GM12891 (cell line): ENCODE measurements around the gene CORT.

Source experiments
- DNase-seq: peaks from one replicate; pipeline ENCODE4 v3.0.0; 2011; ENCODE audit warnings: low spot score; ENCODE audit not compliant: insufficient read length
- FAIRE-seq: peaks from 2 replicates; lab custom pipeline; 2011; peaks lifted over from hg19 to GRCh38; lab: Jason Lieb, UNC
- PAX5 ChIP-seq: IDR thresholded peaks from 2 replicates; pipeline ENCODE4 v1.6.1; 2011; ENCODE audit warnings: low read length, moderate library complexity, mild to moderate bottlenecking; ENCODE audit not compliant: insufficient read depth, severe bottlenecking
- POLR2A ChIP-seq: IDR thresholded peaks from 2 replicates; pipeline ENCODE4 v1.6.1; 2011; ENCODE audit warnings: low read depth, low read length, control low read depth
- POLR2AphosphoS5 ChIP-seq: IDR thresholded peaks from 2 replicates; pipeline ENCODE4 v1.6.1; 2011; ENCODE audit warnings: low read depth, low read length, control low read depth
- POU2F2 ChIP-seq: IDR thresholded peaks from 2 replicates; pipeline ENCODE4 v1.6.1; 2011; ENCODE audit warnings: low read depth, mild to moderate bottlenecking, control low read depth, low read length, moderate library complexity
- SPI1 ChIP-seq: IDR thresholded peaks from 2 replicates; pipeline ENCODE4 v1.6.1; 2011; ENCODE audit warnings: low read depth, low read length, control low read depth
- TAF1 ChIP-seq: IDR thresholded peaks from 2 replicates; pipeline ENCODE4 v1.6.1; 2011; ENCODE audit warnings: low read depth, low read length, control low read depth

The CORT gene

DNA sequence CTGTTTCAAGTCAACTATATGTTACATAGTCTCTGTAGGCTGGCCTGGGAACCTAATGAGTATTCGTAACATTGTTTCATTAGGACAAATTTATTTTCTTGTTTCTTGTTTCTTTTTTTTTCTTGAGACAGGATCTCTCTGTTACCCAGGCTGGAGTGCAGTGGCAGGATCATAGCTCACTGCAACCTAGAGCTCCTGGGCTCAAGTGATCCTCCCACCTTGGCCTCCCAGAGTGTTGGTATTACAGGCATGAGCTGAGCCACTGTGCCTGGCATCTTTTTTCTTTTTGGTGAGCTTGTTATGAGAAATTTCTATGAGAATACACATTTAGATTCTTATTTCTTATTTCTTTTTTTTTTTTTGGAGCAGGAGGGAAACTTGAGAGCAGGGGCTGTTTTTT is 12.8 kb upstream of the CORT start:
- TF ChIP-seq POLR2A = no peak
- no peak for TF ChIP-seq PAX5
- no peak for TF ChIP-seq POLR2AphosphoS5
- no peak for TF ChIP-seq TAF1
- TF ChIP-seq SPI1 = no peak
- no peak for TF ChIP-seq POU2F2
- FAIRE-seq (no peak), DNase-seq (no peak)

DNA sequence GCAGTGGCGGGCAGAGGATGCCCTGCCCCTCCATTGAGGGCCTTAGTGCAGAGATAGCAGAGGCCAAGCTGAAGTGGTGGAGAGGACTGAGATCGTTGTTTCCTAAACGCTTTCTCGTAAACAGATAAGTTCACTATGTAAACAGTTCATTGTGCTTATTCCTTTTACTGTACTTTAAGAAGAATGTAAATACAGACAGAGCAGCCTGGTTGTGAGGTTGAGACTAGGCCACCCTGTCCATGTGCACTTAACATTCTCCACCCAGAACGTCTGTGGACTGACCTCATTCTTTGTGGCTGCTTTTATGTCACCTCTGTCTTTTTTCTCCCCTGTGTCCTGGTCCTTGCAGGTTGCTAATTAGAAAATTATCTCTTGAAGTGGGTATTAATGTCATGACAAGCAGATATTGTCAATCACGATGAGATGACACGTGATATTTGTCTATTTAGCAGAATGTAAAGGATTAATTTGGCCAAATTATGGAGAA is 11.1 kb upstream of the CORT start:
- TF ChIP-seq POLR2A = no peak
- no peak for TF ChIP-seq PAX5
- no peak for TF ChIP-seq SPI1
- TF ChIP-seq TAF1 = no peak
- TF ChIP-seq POU2F2 = no peak
- no peak for TF ChIP-seq POLR2AphosphoS5
- FAIRE-seq (no peak), DNase-seq (no peak)

DNA sequence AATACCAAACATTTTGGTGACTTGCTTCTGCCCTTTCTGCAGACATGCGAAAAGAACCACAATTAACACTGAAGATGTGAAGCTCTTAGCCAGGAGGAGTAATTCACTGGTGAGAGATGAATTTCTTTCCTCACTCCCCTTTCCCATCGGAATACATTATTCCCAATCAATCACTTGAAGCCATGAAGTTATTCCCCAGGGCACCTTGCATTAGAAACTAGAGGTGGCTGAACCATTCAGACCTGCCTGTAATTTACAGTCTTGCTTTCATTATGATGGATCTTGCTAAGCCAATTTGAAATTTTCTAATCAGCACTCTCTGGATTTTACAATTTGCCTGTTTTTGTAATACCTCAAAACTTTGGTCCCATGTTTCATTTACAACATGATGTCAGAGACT is 9.5 kb upstream of the CORT start:
- FAIRE-seq (no peak), DNase-seq (no peak)
- TF ChIP-seq POU2F2 = no peak
- no peak for TF ChIP-seq POLR2A
- no peak for TF ChIP-seq SPI1
- no peak for TF ChIP-seq TAF1
- no peak for TF ChIP-seq PAX5
- TF ChIP-seq POLR2AphosphoS5 = no peak

DNA sequence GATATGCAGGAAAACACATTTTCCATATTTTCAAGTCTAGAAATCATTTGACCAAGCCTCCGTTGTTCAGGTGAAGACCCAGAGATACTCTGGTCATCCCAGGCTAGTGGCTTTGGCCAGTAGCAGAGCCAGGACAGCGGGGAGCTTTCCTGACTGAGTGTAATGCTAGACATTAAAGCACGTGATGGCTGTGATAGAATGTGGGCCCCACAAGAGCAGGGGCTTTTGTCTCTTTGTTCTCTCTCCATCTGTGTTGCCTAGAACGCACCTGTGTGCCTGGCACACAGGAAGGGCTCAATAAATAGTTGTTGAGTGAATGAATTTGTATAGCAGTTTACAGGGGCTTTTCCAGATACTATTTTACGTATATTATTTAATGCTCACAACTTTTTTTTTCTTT is 9.0 kb upstream of the CORT start:
- DNase-seq (no peak), FAIRE-seq (no peak)
- TF ChIP-seq TAF1 = no peak

DNA sequence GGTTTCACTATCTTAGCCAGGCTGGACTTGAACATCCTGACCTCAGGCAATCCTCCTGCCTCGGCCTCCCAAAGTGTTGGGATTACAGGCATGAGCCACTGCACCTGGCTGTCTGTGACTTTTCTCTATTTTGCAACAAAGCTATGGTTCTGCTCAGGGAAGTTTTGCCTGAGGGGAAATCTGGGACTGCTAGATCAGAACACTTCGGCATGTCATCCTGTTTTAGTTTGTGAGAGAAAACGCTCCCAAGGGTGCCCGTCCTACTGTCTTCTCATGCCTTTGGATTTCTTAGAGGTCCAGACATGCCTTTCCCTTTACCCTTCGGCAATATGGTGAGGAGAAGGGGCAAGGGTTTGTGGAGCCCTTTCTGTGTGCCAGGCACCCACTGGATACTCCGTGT is 5.6 kb upstream of the CORT start:
- DNase-seq (no peak), FAIRE-seq (no peak)
- TF ChIP-seq POLR2AphosphoS5 = no peak
- no peak for TF ChIP-seq SPI1
- TF ChIP-seq TAF1 = no peak
- no peak for TF ChIP-seq POLR2A

DNA sequence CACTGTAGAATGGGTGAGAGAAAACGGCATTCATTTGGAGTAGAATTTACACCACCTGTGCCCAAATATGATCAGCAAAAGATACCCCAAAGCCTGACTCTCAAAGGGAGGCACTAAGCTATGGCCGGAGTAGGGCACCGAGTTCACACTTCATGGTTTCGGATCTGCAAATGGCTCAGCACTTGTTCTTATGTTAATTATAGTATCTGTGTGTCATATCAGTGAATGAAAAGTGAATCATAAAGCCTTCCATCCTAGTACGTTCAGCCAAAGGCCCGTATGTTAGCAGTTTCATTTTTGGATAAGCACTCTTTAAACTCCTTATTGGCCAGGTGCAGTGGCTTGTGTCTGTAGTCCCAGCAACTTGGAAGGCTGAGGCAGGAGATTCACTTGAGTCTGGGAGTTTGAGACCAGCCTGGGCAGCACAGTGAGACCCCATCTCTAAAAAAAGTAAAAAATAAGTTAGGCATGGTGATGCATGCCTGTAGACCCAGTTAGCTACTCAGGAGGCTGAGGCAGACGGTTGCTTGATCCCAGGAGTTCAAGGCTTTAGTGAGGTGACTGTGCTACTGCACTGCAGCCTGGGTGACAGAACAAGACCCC is 4.9 kb upstream of the CORT start:
- no peak for FAIRE-seq
- TF ChIP-seq TAF1 = no peak
- TF ChIP-seq POLR2A = no peak

DNA sequence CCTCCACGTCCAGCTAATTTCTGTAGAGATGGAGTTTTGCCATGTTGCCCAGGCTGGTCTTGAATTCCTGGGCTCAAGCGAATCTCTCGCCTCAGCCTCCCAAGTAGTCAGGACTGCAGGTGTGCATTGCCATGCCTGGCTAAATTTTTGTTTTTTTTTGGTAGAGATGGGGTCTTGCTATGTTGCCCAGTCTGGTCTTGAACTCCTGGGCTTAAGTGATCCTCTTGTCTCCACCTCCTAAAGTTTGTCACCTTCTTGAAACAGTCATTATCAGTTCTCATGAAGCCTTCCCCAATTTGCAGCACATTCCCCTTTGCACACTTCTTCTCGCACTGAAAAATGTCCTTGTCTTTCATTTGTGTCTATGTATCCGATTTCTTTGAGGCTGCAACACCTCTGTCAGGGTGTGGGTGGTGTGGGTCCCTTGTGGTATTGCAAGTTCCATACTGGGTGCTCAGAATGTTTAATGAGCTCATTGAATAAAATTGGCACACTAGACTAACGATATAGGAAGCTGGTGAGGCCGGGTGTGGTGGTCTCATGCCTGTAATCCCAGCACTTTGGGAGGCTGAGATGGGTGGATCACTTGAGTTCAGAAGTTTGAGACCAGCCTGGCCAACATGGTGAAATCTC is 2.9 kb upstream of the CORT start:
- DNase-seq = no peak
- no peak for TF ChIP-seq TAF1
- FAIRE-seq = no peak

More for the DNA sequence above, 4.9 kb upstream of the CORT start:
- DNase-seq = no peak

DNA sequence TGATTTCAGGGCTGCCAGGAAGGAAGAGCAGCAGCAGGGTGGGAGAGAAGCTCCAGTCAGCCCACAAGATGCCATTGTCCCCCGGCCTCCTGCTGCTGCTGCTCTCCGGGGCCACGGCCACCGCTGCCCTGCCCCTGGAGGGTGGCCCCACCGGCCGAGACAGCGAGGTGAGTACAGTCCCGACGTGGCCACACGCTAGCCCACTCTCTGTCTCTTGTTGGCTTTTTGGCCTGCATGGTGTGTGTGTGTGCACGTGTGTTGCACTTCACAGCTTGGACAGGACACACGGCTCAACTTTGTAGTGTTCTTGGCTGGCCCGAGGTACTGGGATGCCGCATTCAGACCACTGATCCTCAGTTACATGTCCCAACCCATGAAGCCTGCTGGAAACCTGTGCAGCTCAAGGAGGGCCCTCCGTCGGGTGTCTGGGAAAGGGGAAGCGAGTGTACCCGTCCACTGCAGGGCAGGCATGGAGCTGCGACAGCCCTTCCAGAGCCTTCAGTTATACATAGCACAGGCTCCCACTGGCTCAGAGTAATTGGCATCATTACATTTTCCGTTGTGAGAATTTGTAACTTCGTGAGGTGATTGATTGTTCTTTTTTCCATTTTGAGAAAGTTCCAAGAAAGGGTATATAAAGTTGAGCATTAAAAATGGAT is 454 bp downstream of the CORT start:
- TF ChIP-seq TAF1 (no peak), PAX5 (no peak), POLR2AphosphoS5 (no peak), POU2F2 (no peak), POLR2A (no peak), SPI1 (no peak)
- FAIRE-seq = no peak

DNA sequence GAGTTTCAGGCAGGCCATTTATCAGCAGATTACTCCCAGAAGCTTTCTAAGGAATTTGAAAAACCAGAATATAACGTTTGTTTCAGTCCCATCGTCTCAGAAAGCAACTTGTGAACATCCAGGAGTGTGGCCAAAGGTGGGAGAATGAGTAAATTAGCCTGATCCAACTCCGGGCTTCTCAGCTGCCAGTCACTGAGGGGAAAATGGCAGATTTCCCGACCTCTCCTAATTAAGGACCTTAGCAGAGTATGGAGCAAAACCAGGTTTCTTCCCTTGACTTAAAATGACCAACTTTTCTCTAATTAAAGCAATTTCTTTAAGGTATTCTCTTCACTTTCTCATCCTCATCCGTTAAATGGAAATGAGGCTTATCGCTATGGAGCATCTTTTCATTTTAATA is 1.0 kb downstream of the CORT start:
- no peak for TF ChIP-seq POU2F2
- TF ChIP-seq POLR2AphosphoS5 = no peak
- no peak for TF ChIP-seq TAF1
- TF ChIP-seq SPI1 = no peak
- no peak for TF ChIP-seq PAX5
- TF ChIP-seq POLR2A = no peak
- DNase-seq (no peak), FAIRE-seq (no peak)

More for the DNA sequence above, 454 bp downstream of the CORT start:
- no peak for DNase-seq

DNA sequence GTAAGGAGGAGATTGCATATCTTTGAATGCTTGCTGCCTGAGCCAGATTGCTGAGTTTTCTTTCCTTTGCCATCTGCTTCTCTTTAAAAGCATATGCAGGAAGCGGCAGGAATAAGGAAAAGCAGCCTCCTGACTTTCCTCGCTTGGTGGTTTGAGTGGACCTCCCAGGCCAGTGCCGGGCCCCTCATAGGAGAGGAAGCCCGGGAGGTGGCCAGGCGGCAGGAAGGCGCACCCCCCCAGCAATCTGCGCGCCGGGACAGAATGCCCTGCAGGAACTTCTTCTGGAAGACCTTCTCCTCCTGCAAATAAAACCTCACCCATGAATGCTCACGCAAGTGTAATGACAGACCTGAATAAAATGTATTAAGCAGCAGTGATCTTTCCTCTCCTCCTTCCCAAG is 1.5 kb downstream of the CORT start:
- DNase-seq = no peak
- no peak for FAIRE-seq
- TF ChIP-seq POLR2A = no peak
- TF ChIP-seq POU2F2 = no peak
